Caco-2 (cell line): Measurements from ENCODE around the gene ZNF438. TPM values are rescaled to one million over a fixed set of nuclear protein-coding genes. Genes with fewer than 3 reads are reported as not detected.

Source experiments
- BruUV-seq: library from RNA; stranded (reverse); fragments of 400-500 nt; replicated peaks from 2 replicates; lab custom pipeline; 2021; lab: Mats Ljungman, UMichigan
- CTCF ChIA-PET: fragments of 300-600 bp; sonication (Branson Sonifier 250); formaldehyde crosslinking; loops from one replicate; lab custom pipeline; 2022; ENCODE audit warnings: antibody characterized with exemption; lab: Charles Lee
- POLR2A ChIA-PET: fragments of 300-600 bp; sonication (Branson Sonifier 250); formaldehyde crosslinking; loops from one replicate; lab custom pipeline; 2022; ENCODE audit warnings: antibody characterized with exemption; lab: Charles Lee
- DNase-seq, 2 experiments: peaks; one replicate each; pipeline versions ENCODE4 v3.0.0 to v3.0.0-alpha.2; 2020 to 2022
- H3K27me3 ChIP-seq: replicated peaks from 2 replicates; pipeline ENCODE4 v1.6.0; 2011; ENCODE audit warnings: low read length; ENCODE audit not compliant: control insufficient read depth, insufficient read depth
- H3K36me3 ChIP-seq: 2 replicates; pipeline ENCODE4 v1.5.1; 2011; ENCODE audit warnings: low read length; ENCODE audit not compliant: control insufficient read depth, insufficient read depth
- H3K4me1 ChIP-seq: fragments of 250-450 bp; sonication (Bioruptor Pico); 2 replicates; pipeline ENCODE4 v1.5.1; 2020; ENCODE audit warnings: mild to moderate bottlenecking
- H3K4me3 ChIP-seq: 2 replicates; pipeline ENCODE4 v1.5.1; 2011; ENCODE audit warnings: low read depth, mild to moderate bottlenecking, control low read depth, low read length
- H3K9me3 ChIP-seq: fragments of 250-450 bp; sonication (Bioruptor Pico); 2 replicates; pipeline ENCODE4 v1.5.1; 2020; ENCODE audit warnings: mild to moderate bottlenecking, moderate library complexity
- H3K27ac Mint-ChIP-seq: one replicate; pipeline ENCODE4 v1.8.0; 2022; ENCODE audit warnings: mixed read lengths; ENCODE audit not compliant: unreplicated experiment
- H3K27me3 Mint-ChIP-seq: one replicate; pipeline ENCODE4 v1.8.0; 2022; ENCODE audit warnings: mixed read lengths; ENCODE audit not compliant: insufficient read depth, unreplicated experiment
- H3K36me3 Mint-ChIP-seq: one replicate; pipeline ENCODE4 v1.8.0; 2022; ENCODE audit warnings: mild to moderate bottlenecking, mixed read lengths; ENCODE audit not compliant: insufficient read depth, unreplicated experiment
- H3K4me1 Mint-ChIP-seq: one replicate; pipeline ENCODE4 v1.8.0; 2022; ENCODE audit warnings: low read depth, mixed read lengths; ENCODE audit not compliant: unreplicated experiment
- H3K4me3 Mint-ChIP-seq: one replicate; pipeline ENCODE4 v1.8.0; 2022; ENCODE audit warnings: mild to moderate bottlenecking, moderate library complexity, mixed read lengths; ENCODE audit not compliant: unreplicated experiment
- H3K9me3 Mint-ChIP-seq: one replicate; pipeline ENCODE4 v1.8.0; 2022; ENCODE audit warnings: mixed read lengths; ENCODE audit not compliant: unreplicated experiment
- CTCF ChIP-seq, 2 experiments: fragments of 200-600 bp in 1 of 2; IDR thresholded peaks; 1 replicate in 1 of 2; 2 replicates in 1 of 2; pipeline versions ENCODE4 v1.5.1 to v1.8.0; 2011 to 2022; ENCODE audit warnings: antibody characterized with exemption in 1 of 2, control low read depth in 1 of 2, inconsistent platforms in 1 of 2, low read depth in 1 of 2, low read length in 1 of 2, mild to moderate bottlenecking in 1 of 2, moderate library complexity in 1 of 2; ENCODE audit not compliant: insufficient read depth in 1 of 2, severe bottlenecking in 1 of 2, unreplicated experiment in 1 of 2
- intact Hi-C: fragments of 100-400 bp; cut with micrococcal nuclease; formaldehyde crosslinking; loops from one replicate; pipeline ENCODE4 v1.10.0; 2022; ENCODE audit not compliant: unreplicated experiment
- total RNA-seq: library from RNA; stranded (reverse); gene quantifications from 2 replicates; pipeline ENCODE4 v1.2.3, GENCODE V29; 2022

Gene ZNF438
- total RNA-seq, 1 experiment from 2014 or later: 1.00 TPM

DNA sequence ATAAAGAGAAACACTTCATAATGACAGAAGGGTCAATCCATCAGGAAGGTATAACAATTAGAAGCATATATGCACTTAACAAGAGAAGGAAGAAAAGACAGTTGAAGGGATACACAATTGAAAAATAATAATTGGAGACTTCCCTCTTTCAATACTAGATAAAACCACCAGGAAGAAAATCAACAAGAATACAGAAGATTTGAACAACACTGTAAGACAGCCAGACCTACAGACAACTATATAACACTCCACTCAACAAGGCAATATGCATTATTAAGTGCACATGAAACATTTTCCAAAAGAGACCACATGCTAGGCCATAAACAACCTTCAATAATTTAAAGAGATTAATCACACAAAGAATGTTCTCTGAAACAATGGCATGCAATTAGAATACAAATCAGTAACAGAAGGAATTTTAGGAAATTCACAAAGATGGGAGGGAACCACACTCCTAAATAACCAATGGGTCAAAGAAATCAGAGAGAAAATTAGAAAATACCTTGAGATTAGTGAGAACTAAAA lies 35.1 kb downstream of the ZNF438 start:
- peaks cover 34% of the 10 kb centered on the region for H3K9me3 Mint-ChIP-seq
- H3K36me3 Mint-ChIP-seq: no peaks in the 10 kb centered on the region
- no TSS peak for BruUV-seq
- intact Hi-C loops: no loop called here
- H3K4me3 Mint-ChIP-seq: no peak overlapping the region
- Histone ChIP-seq H3K9me3 (peaks cover 20% of the 10 kb centered on the region; the same call in 1 of the 2 replicates), H3K36me3 (no peaks in the 10 kb centered on the region), H3K4me1 (peaks cover 9% of the 10 kb centered on the region), H3K4me3 (no peak overlapping the region), H3K27me3 (no peaks in the 10 kb centered on the region)
- no peak overlapping the region for H3K27ac Mint-ChIP-seq
- H3K4me1 Mint-ChIP-seq: peaks cover 11% of the 10 kb centered on the region
- H3K27me3 Mint-ChIP-seq: no peaks in the 10 kb centered on the region
- TF ChIP-seq CTCF (IDR thresholded peaks at IDR 0.05; ENCODE audit: insufficient read depth in 1 of 2, low read depth in 1 of 2, low read length in 1 of 2, severe bottlenecking in 1 of 2, unreplicated experiment in 1 of 2): no peak
- ChIA-PET POLR2A (no interaction called here), CTCF (no interaction called here)
- DNase-seq: no peak

- no peaks in the 10 kb centered on the region for H3K36me3 Mint-ChIP-seq
- H3K27me3 ChIP-seq: no peaks in the 10 kb centered on the region
- peaks cover 7% of the 10 kb centered on the region for H3K4me1 ChIP-seq
- TF ChIP-seq CTCF (IDR thresholded peaks at IDR 0.05; ENCODE audit: insufficient read depth in 1 of 2, low read depth in 1 of 2, low read length in 1 of 2, severe bottlenecking in 1 of 2, unreplicated experiment in 1 of 2): no peak
- peaks cover 34% of the 10 kb centered on the region for H3K9me3 Mint-ChIP-seq
- H3K36me3 ChIP-seq: no peaks in the 10 kb centered on the region
- CTCF ChIA-PET: no interaction called here
- no peak overlapping the region for H3K27ac Mint-ChIP-seq
- BruUV-seq: no TSS peak
- no peak for DNase-seq
- intact Hi-C loops: no loop called here
- POLR2A ChIA-PET: interaction anchor here (0.6 kb wide), 1 partner anchor 641 kb away, joined by 3 read pairs; no protein-coding TSS in a partner anchor
- H3K4me3 ChIP-seq: no peak overlapping the region
- peaks cover 20% of the 10 kb centered on the region; the same call in 1 of the 2 replicates for H3K9me3 ChIP-seq
- no peak overlapping the region for H3K4me3 Mint-ChIP-seq
- H3K4me1 Mint-ChIP-seq: peaks cover 2% of the 10 kb centered on the region
- no peaks in the 10 kb centered on the region for H3K27me3 Mint-ChIP-seq
These were observed 36.4 kb downstream of the ZNF438 start for GRCh38 chr10:30995081-30995770.

GRCh38 chr10:30993155-30993554 lies 38.5 kb downstream of the ZNF438 start:
- Mint-ChIP-seq H3K9me3 (peaks cover 34% of the 10 kb centered on the region), H3K27ac (no peak overlapping the region), H3K4me1 (no peaks in the 10 kb centered on the region), H3K4me3 (no peak overlapping the region), H3K36me3 (no peaks in the 10 kb centered on the region), H3K27me3 (no peaks in the 10 kb centered on the region)
- ChIA-PET POLR2A (no interaction called here), CTCF (no interaction called here)
- no peaks in the 10 kb centered on the region for H3K27me3 ChIP-seq
- H3K9me3 ChIP-seq: peaks cover 20% of the 10 kb centered on the region; the same call in 1 of the 2 replicates
- no peak for TF ChIP-seq CTCF (IDR thresholded peaks at IDR 0.05; ENCODE audit: insufficient read depth in 1 of 2, low read depth in 1 of 2, low read length in 1 of 2, severe bottlenecking in 1 of 2, unreplicated experiment in 1 of 2)
- no peak overlapping the region for H3K4me3 ChIP-seq
- intact Hi-C loops: no loop called here
- no TSS peak for BruUV-seq
- no peak for DNase-seq
- no peaks in the 10 kb centered on the region for H3K4me1 ChIP-seq
- H3K36me3 ChIP-seq: no peaks in the 10 kb centered on the region
